Choroid plexus epithelial cell (primary cell): Measurements from ENCODE around the gene DYNC1H1.

Source experiments
- DNase-seq: peaks from one replicate; pipeline ENCODE4 v3.0.0-alpha.2; 2010; ENCODE audit warnings: low read depth
- H3K4me3 ChIP-seq: 2 replicates; pipeline ENCODE4 v1.5.1; 2011; ENCODE audit warnings: low read depth, mild to moderate bottlenecking, control low read depth, low read length, moderate library complexity
- CTCF ChIP-seq: conservative IDR thresholded peaks from 2 replicates; pipeline ENCODE4 v1.5.1; 2011; ENCODE audit warnings: low read depth, mild to moderate bottlenecking, control low read depth, inconsistent platforms, low read length, moderate library complexity

Gene DYNC1H1

GRCh38 chr14:101929096-101929495 is 35.3 kb upstream of the DYNC1H1 start:
- H3K4me3 ChIP-seq: no peak overlapping the region
- no peak for DNase-seq
- TF ChIP-seq CTCF: no peak

- DNase-seq: no peak
- no peak for TF ChIP-seq CTCF
- H3K4me3 ChIP-seq: no peak overlapping the region
These were observed 34.4 kb upstream of the DYNC1H1 start for GRCh38 chr14:101929946-101930345.

- no peak for TF ChIP-seq CTCF
- no peak overlapping the region for H3K4me3 ChIP-seq
- peak; percentile 66 for DNase-seq
These were observed 31.7 kb upstream of the DYNC1H1 start for GRCh38 chr14:101932673-101933072.

DNA sequence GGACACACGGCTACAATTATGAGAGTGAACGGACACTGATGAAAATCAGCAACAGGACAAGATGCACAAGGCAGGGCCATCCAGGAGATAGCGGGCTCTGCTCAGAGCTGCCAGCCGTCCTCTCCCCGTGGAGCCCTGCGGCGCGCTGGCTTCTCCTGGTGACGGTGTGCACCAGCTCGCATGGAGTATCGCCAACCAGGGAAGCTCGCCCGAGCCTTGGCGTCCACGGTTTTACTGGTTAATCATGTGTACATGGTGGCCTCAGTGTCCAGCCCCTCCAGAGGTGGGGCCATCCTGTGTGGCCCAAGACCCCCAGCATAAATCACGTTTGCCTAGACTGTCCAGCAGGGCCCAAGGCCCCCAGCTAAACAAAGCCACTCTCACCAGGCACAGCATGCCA is 31.2 kb upstream of the DYNC1H1 start:
- no peak for TF ChIP-seq CTCF
- DNase-seq: no peak
- H3K4me3 ChIP-seq: no peak overlapping the region

DNA sequence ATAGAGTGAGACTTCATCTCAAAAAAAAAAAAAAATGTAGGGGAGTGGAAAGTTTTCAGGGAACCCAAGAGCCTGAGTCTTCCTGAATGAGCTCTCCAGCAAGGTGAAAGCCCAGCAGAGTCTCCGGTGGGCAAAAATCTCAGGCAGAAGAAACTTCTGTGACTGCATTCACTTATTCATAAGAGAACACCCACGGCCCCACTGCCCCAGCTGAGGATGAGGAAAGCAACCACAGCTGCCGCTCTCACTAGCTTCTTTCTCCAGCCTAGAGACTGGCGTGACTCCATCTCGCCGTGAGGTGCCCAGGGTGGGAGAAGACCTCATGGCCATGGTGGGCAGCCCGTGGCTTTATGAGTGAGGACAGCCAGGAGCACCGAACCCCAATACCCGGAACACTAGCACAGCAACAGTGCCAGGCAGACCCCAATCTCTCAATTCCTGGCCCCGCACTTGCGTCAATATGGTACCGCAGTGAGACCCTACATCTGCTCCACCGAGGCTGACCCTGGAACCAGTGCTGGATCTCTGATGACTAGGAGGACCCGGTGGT is 29.7 kb upstream of the DYNC1H1 start:
- TF ChIP-seq CTCF: no peak

DNA sequence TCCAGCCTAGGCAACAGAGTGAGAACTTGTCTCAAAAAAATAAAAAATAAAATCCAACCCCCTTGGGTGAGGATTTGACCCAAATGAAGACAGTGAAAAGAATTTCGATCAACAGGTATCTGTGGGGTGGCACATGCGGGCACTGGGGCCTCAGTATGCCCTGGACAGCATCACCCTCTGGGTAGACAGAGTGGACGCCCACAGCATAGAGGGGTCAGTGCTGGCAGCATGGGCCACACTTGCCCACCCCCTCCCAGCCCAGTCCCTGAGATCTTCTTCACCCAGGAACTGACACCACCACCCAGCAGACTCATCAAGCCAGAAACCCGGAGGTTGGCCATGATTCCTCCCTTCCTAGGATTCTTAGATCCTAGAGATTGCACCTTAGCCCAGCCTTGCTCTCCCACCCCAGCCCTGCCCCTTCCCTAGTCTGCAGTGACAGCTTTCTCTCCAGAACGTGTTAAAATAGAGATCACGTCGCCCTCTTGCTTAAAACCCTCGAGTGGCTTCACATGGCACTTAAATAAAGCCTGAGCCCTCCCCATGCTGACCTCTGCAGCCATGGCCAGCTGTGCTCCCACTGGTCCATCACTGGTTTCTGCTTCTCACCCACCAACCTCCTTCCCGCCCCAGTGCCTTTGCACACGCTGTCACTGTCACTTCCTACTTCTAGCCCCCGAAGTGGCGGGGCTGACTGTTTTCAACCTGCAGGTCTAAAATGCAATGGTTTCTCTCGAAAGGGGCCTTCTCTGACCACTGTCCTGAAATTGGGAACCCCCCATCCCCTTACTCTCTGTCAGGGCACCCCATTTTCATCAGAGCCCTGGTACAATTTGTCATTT is 26.2 kb upstream of the DYNC1H1 start:
- DNase-seq: no peak
- H3K4me3 ChIP-seq: no peak overlapping the region
- TF ChIP-seq CTCF: no peak

More for the DNA sequence above, 29.7 kb upstream of the DYNC1H1 start:
- DNase-seq: no peak
- no peak overlapping the region for H3K4me3 ChIP-seq

GRCh38 chr14:101939646-101940170 is 24.7 kb upstream of the DYNC1H1 start:
- no peak for TF ChIP-seq CTCF
- H3K4me3 ChIP-seq: no peak overlapping the region

More at GRCh38 chr14:101939646-101940170, 24.7 kb upstream of the DYNC1H1 start:
- DNase-seq: no peak
